H9 (cell line): ENCODE measurements around the gene FABP1. TPM values are rescaled to one million over a fixed set of nuclear protein-coding genes. Genes with fewer than 3 reads are reported as not detected.

Experiments
- DNase-seq: peaks from one replicate; pipeline ENCODE4 v3.0.0-alpha.2; 2017
- H2AFZ ChIP-seq: one replicate; pipeline ENCODE4 v1.6.1; 2013; ENCODE audit warnings: mild to moderate bottlenecking, low read length, control low read depth, moderate library complexity
- H2AK5ac ChIP-seq: 2 replicates; pipeline ENCODE4 v1.6.1; 2013; ENCODE audit warnings: low read length, control low read depth, mixed read lengths; ENCODE audit not compliant: insufficient read length
- H2BK120ac ChIP-seq: one replicate; pipeline ENCODE4 v1.6.1; 2013; ENCODE audit warnings: low read depth, mild to moderate bottlenecking, low read length, control low read depth, inconsistent platforms; ENCODE audit not compliant: poor library complexity, severe bottlenecking
- H2BK12ac ChIP-seq: 2 replicates; pipeline ENCODE4 v1.6.1; 2013; ENCODE audit warnings: low read length, control low read depth, mixed read lengths, low read depth; ENCODE audit not compliant: insufficient read length
- H2BK15ac ChIP-seq: 2 replicates; pipeline ENCODE4 v1.6.1; 2013; ENCODE audit warnings: low read depth, low read length, control low read depth
- H2BK20ac ChIP-seq: one replicate; pipeline ENCODE4 v1.6.1; 2013; ENCODE audit warnings: low read depth, mild to moderate bottlenecking, low read length, control low read depth, inconsistent platforms; ENCODE audit not compliant: poor library complexity, severe bottlenecking
- H2BK5ac ChIP-seq: 2 replicates; pipeline ENCODE4 v1.6.1; 2013; ENCODE audit warnings: low read length, control low read depth, mixed read lengths; ENCODE audit not compliant: insufficient read length
- H3K14ac ChIP-seq: 2 replicates; pipeline ENCODE4 v1.6.1; 2013; ENCODE audit warnings: low read length, control low read depth; ENCODE audit not compliant: insufficient read depth
- H3K18ac ChIP-seq: 2 replicates; pipeline ENCODE4 v1.6.1; 2013; ENCODE audit warnings: low read depth, mild to moderate bottlenecking, mixed read lengths, low read length, control low read depth; ENCODE audit not compliant: insufficient read length
- H3K23ac ChIP-seq: 2 replicates; pipeline ENCODE4 v1.6.1; 2013; ENCODE audit warnings: low read length, control low read depth, mixed read lengths, low read depth; ENCODE audit not compliant: insufficient read length
- H3K23me2 ChIP-seq: 2 replicates; pipeline ENCODE4 v1.6.1; 2013; ENCODE audit warnings: low read depth, mild to moderate bottlenecking, mixed read lengths, low read length, control low read depth; ENCODE audit not compliant: insufficient read length, poor library complexity, severe bottlenecking
- H3K27ac ChIP-seq: 2 replicates; pipeline ENCODE4 v1.5.1; 2013; ENCODE audit warnings: low read length, control low read depth, mixed read lengths, low read depth; ENCODE audit not compliant: insufficient read length
- H3K27me3 ChIP-seq: 2 replicates; pipeline ENCODE4 v1.6.1; 2013; ENCODE audit warnings: low read length, control low read depth, inconsistent platforms; ENCODE audit not compliant: insufficient read depth
- H3K4ac ChIP-seq: 2 replicates; pipeline ENCODE4 v1.6.1; 2013; ENCODE audit warnings: low read depth, mild to moderate bottlenecking, control low read depth, inconsistent platforms, low read length, moderate library complexity
- H3K4me1 ChIP-seq: 2 replicates; pipeline ENCODE4 v1.6.1; 2013; ENCODE audit warnings: low read length, control low read depth, inconsistent platforms; ENCODE audit not compliant: insufficient read depth
- H3K4me2 ChIP-seq: 2 replicates; pipeline ENCODE4 v1.6.1; 2013; ENCODE audit warnings: low read length, control low read depth, mixed read lengths; ENCODE audit not compliant: insufficient read length, insufficient read depth
- H3K56ac ChIP-seq: 2 replicates; pipeline ENCODE4 v1.6.1; 2013; ENCODE audit warnings: low read depth, mild to moderate bottlenecking, mixed read lengths, low read length, control low read depth; ENCODE audit not compliant: insufficient read length
- H3K79me1 ChIP-seq: 2 replicates; pipeline ENCODE4 v1.6.1; 2013; ENCODE audit warnings: low read depth, mild to moderate bottlenecking, moderate library complexity, low read length, control low read depth, inconsistent platforms; ENCODE audit not compliant: insufficient read depth, poor library complexity, severe bottlenecking
- H3K79me2 ChIP-seq: 2 replicates; pipeline ENCODE4 v1.6.1; 2013; ENCODE audit warnings: low read length, control low read depth, inconsistent platforms; ENCODE audit not compliant: insufficient read depth
- H3K9ac ChIP-seq: 2 replicates; pipeline ENCODE4 v1.6.1; 2013; ENCODE audit warnings: low read length, control low read depth, mixed read lengths; ENCODE audit not compliant: insufficient read length; ENCODE audit errors: extremely low read depth
- H3K9me3 ChIP-seq: one replicate; pipeline ENCODE4 v1.6.1; 2013; ENCODE audit warnings: low read depth, low read length, inconsistent platforms; ENCODE audit not compliant: control insufficient read depth
- H3T11ph ChIP-seq: one replicate; pipeline ENCODE4 v1.6.1; 2013; ENCODE audit warnings: mild to moderate bottlenecking, low read length, control low read depth, inconsistent platforms
- H4K20me1 ChIP-seq: one replicate; pipeline ENCODE4 v1.6.1; 2013; ENCODE audit not compliant: control insufficient read depth, insufficient read length, insufficient read depth
- H4K5ac ChIP-seq: 2 replicates; pipeline ENCODE4 v1.6.1; 2013; ENCODE audit warnings: low read depth, mild to moderate bottlenecking, mixed read lengths, low read length, control low read depth; ENCODE audit not compliant: insufficient read length
- H4K8ac ChIP-seq: replicated peaks from 2 replicates; pipeline ENCODE4 v1.6.1; 2013; ENCODE audit warnings: low read length, control low read depth, mixed read lengths, low read depth; ENCODE audit not compliant: insufficient read length
- H4K91ac ChIP-seq: 2 replicates; pipeline ENCODE4 v1.6.1; 2013; ENCODE audit warnings: low read depth, mild to moderate bottlenecking, moderate library complexity, mixed read lengths, low read length, control low read depth; ENCODE audit not compliant: insufficient read length
- H3K27ac Mint-ChIP-seq, 3 experiments: 2 replicates in 2 of 3; 3 replicates in 1 of 3; pipeline ENCODE4 v1.8.0; 2020 to 2021; ENCODE audit warnings: mixed read lengths in 3 of 3, mild to moderate bottlenecking in 1 of 3, moderate library complexity in 1 of 3
- H3K27me3 Mint-ChIP-seq: 2 replicates; pipeline ENCODE4 v1.8.0; 2021; ENCODE audit warnings: low read depth, mild to moderate bottlenecking, moderate library complexity, mixed read lengths
- H3K36me3 Mint-ChIP-seq, 3 experiments: 2 replicates in 2 of 3; 3 replicates in 1 of 3; pipeline ENCODE4 v1.8.0; 2020 to 2021; ENCODE audit warnings: low read depth in 3 of 3, mixed read lengths in 3 of 3; ENCODE audit not compliant: insufficient read depth in 1 of 3
- H3K4me1 Mint-ChIP-seq, 2 experiments: 2 replicates each; pipeline ENCODE4 v1.8.0; 2020; ENCODE audit warnings: mixed read lengths in 2 of 2
- H3K4me3 Mint-ChIP-seq, 2 experiments: 2 replicates in 1 of 2; 3 replicates in 1 of 2; pipeline ENCODE4 v1.8.0; 2020 to 2021; ENCODE audit warnings: mild to moderate bottlenecking in 2 of 2, mixed read lengths in 2 of 2, moderate library complexity in 1 of 2
- H3K9me3 Mint-ChIP-seq, 2 experiments: 2 replicates in 1 of 2; 3 replicates in 1 of 2; pipeline ENCODE4 v1.8.0; 2020; ENCODE audit warnings: mild to moderate bottlenecking in 2 of 2, mixed read lengths in 2 of 2, moderate library complexity in 1 of 2
- CTCF ChIP-seq: fragments of 200-600 bp; sonication (generic); conservative IDR thresholded peaks from 3 replicates; pipeline ENCODE4 v1.8.0; 2021; ENCODE audit warnings: antibody characterized with exemption, mild to moderate bottlenecking
- WGBS: extraction: QIAGEN DNeasy Blood & Tissue Kit; methylation state at CpG from one replicate; pipeline ENCODE4 v1.1.7; 2013; ENCODE audit warnings: missing lambda C conversion rate, low lambda C conversion rate, mixed read lengths; ENCODE audit not compliant: insufficient read length; ENCODE audit errors: extremely low coverage; 5-methylcytosine and 5-hydroxymethylcytosine counted together
- total RNA-seq: library from RNA; stranded (reverse); gene quantifications from 2 replicates; pipeline ENCODE4 v1.2.1, GENCODE V29; 2021

FABP1 gene
- total RNA-seq, 1 experiment from 2014 or later = not detected

DNA sequence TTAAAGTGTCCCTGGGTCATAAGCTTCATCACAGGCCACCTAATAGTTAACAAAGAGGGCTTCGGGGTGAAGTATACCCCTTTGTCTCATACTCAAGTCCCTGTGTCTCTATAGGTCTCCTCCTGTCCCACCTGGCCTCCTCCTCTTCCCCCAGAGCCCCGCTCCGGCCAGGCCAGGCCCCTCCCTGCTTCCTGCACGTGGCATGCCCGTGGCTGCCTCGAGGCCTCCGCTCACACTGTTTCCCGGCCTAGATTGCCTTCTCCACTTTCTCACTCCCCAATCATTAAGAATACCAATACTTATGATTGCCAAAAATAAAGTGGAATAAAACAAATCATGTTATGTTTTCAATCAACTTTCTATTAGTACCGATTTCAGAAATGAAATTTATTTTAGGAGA lies 41.5 kb downstream of the FABP1 start:
- Histone ChIP-seq H3K56ac (no peak overlapping the region), H2BK5ac (no peak overlapping the region), H4K91ac (no peak overlapping the region), H2BK12ac (no peak overlapping the region), H3K79me2 (no peaks in the 10 kb centered on the region), H2BK15ac (no peak overlapping the region), H4K20me1 (no peaks in the 10 kb centered on the region), H4K8ac (no peak overlapping the region), H3K23ac (no peak overlapping the region), H3K23me2 (no peaks in the 10 kb centered on the region), H3K14ac (no peak overlapping the region), H3K79me1 (no peaks in the 10 kb centered on the region), H3K4me2 (no peak overlapping the region), H3T11ph (no peak overlapping the region), H3K9ac (no peak overlapping the region), H2AK5ac (no peak overlapping the region), H2BK20ac (no peak overlapping the region), H2AFZ (no peak overlapping the region), H4K5ac (no peak overlapping the region), H3K4me1 (peaks cover 9% of the 10 kb centered on the region), H2BK120ac (no peak overlapping the region), H3K4ac (no peak overlapping the region), H3K27ac (no peak overlapping the region), H3K27me3 (no peaks in the 10 kb centered on the region; the same call in 1 of the 2 replicates), H3K9me3 (no peaks in the 10 kb centered on the region), H3K18ac (no peak overlapping the region)
- Mint-ChIP-seq H3K27ac (no peak overlapping the region), H3K4me3 (no peak overlapping the region), H3K36me3 (no peaks in the 10 kb centered on the region), H3K4me1 (peaks cover 20 to 21% of the 10 kb centered on the region in 2 experiments), H3K9me3 (no peaks in the 10 kb centered on the region), H3K27me3 (no peaks in the 10 kb centered on the region; the same call in 1 of the 2 replicates)
- TF ChIP-seq CTCF = no peak
- WGBS = no CpG with 5 or more reads among the region's 9 CpGs
- no peak for DNase-seq
